ENCODE data around the gene ACTR1B. TPM values are rescaled to one million over a fixed set of nuclear protein-coding genes. Genes with fewer than 3 reads are reported as not detected.

ACTR1B gene
- total and polyA plus RNA-seq, 9 donors = 23.0 to 85.2 (median 67.4) TPM

GRCh38 chr2:97670471-97670870, 6.6 kb upstream of the ACTR1B start:
- no peaks in the 10 kb centered on the region for H3K4me1 ChIP-seq (ENCODE audit: insufficient read depth)
- TF ChIP-seq, protein P1, sequence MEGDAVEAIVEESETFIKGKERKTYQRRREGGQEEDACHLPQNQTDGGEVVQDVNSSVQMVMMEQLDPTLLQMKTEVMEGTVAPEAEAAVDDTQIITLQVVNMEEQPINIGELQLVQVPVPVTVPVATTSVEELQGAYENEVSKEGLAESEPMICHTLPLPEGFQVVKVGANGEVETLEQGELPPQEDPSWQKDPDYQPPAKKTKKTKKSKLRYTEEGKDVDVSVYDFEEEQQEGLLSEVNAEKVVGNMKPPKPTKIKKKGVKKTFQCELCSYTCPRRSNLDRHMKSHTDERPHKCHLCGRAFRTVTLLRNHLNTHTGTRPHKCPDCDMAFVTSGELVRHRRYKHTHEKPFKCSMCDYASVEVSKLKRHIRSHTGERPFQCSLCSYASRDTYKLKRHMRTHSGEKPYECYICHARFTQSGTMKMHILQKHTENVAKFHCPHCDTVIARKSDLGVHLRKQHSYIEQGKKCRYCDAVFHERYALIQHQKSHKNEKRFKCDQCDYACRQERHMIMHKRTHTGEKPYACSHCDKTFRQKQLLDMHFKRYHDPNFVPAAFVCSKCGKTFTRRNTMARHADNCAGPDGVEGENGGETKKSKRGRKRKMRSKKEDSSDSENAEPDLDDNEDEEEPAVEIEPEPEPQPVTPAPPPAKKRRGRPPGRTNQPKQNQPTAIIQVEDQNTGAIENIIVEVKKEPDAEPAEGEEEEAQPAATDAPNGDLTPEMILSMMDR (IDR thresholded peaks at IDR 0.05) = no peak
- WGBS, 3 donors = 93 to 100% (median 95%) methylated on average over 1 of the region's 1 CpG
- no peaks in the 10 kb centered on the region for H3K9me3 ChIP-seq
- H3K27ac ChIP-seq = no peak overlapping the region
- no peak for DNase-seq
- intact Hi-C loops (cut with DNase I) = no loop called here
- H3K27me3 ChIP-seq = no peaks in the 10 kb centered on the region
- H3K4me3 ChIP-seq = no peak overlapping the region
- no peaks in the 10 kb centered on the region for H3K36me3 ChIP-seq

- no peaks in the 10 kb centered on the region for H3K4me1 ChIP-seq (ENCODE audit: insufficient read depth)
- H3K27ac ChIP-seq = no peak within 1 kb of the TSS
- H3K9me3 ChIP-seq = no peaks in the 10 kb centered on the region
- H3K4me3 ChIP-seq = no peak within 1 kb of the TSS
- WGBS, 3 donors = 91 to 93% (median 91%) methylated on average over 6 of the region's 6 CpGs
- intact Hi-C loops (cut with DNase I) = no loop called here
- no peaks in the 10 kb centered on the region for H3K36me3 ChIP-seq
- DNase-seq = no peak
- TF ChIP-seq POLR2A (IDR thresholded peaks at IDR 0.05) = no peak
- no peak for TF ChIP-seq EP300 (IDR thresholded peaks at IDR 0.05)
- TF ChIP-seq, protein P1 (IDR thresholded peaks at IDR 0.05) = no peak
- no peaks in the 10 kb centered on the region for H3K27me3 ChIP-seq
Measured at GRCh38 chr2:97669448-97669847, 5.6 kb upstream of the ACTR1B start, which contains the start of gene C2orf92. Gene C2orf92 (plus strand): TSS chr2:97669713. CDS start chr2:97669789, 76 bp downstream.

- Histone ChIP-seq H3K27ac (peak overlapping the region; percentile 51 to 87), H3K9me3 (no peaks in the 10 kb centered on the region), H3K27me3 (no peaks in the 10 kb centered on the region), H3K4me3 (peak overlapping the region; percentile 66), H3K4me1 (ENCODE audit: insufficient read depth) (peaks cover 12% of the 10 kb centered on the region), H3K36me3 (no peaks in the 10 kb centered on the region)
- no peak for TF ChIP-seq POLR2A (IDR thresholded peaks at IDR 0.05)
- TF ChIP-seq, protein P1 (IDR thresholded peaks at IDR 0.05) = no peak
- TF ChIP-seq EP300 (IDR thresholded peaks at IDR 0.05) = no peak
- DNase-seq = no peak
- WGBS, 3 donors = 6 to 9% (median 7%) methylated on average over 21 of the region's 21 CpGs
- intact Hi-C loops (cut with DNase I) = no loop called here
Measured at GRCh38 chr2:97664636-97664970, 759 bp upstream of the ACTR1B start.

DNA sequence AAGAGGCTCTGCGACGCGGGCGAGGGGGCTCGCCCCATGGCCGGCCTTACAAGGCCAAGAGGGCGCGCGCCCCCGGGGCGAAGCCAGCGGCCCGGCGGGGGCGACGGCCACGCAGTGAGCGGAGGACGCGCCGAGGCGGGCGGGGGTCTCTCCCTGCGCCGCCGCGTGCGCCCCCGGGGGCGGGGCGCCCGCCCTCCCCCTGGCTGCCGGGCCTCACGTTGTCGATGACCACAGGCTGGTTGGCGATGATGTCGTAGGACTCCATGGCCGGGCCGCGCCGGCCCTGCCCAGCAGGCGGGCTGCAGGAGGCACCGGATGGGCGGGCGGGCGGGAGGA, 250 bp downstream of the ACTR1B start:
- 0 to 1% (median 0%) methylated on average over 12 to 46 of the region's 46 CpGs for WGBS, 3 donors
- DNase-seq = no peak
- peaks cover 12% of the 10 kb centered on the region for H3K4me1 ChIP-seq (ENCODE audit: insufficient read depth)
- no peaks in the 10 kb centered on the region for H3K9me3 ChIP-seq
- H3K27ac ChIP-seq = peak overlapping the region; percentile 51 to 87
- no peaks in the 10 kb centered on the region for H3K36me3 ChIP-seq
- intact Hi-C loops (cut with DNase I) = loop anchor here in 1 of 4 donors (2.0 kb wide), 1 partner anchor 17 kb away; the partner anchor contains the start of gene COX5B
- no peaks in the 10 kb centered on the region for H3K27me3 ChIP-seq
- peak overlapping the region; percentile 66 for H3K4me3 ChIP-seq
- TF ChIP-seq EP300 (IDR thresholded peaks at IDR 0.05) = no peak
- TF ChIP-seq, protein P1 (IDR thresholded peaks at IDR 0.05) = no peak
- no peak for TF ChIP-seq POLR2A (IDR thresholded peaks at IDR 0.05)
